Stomach (tissue), 9 donors: Measurements from ENCODE around the gene ARHGAP26. TPM values are rescaled to one million over a fixed set of nuclear protein-coding genes. Genes with fewer than 3 reads are reported as not detected.
A peak's percentile ranks its signal among the peaks of the same experiment; 100 is the strongest.

Experiments
- DNase-seq, 2 donors: peaks; one replicate each; pipeline versions ENCODE4 v3.0.0 to v3.0.0-alpha.2; 2013 to 2019
- H3K27ac ChIP-seq, 5 donors: fragments of 200-600 bp in 4 of 5; sonication (generic) in 4 of 5; one replicate each; pipeline ENCODE4 v1.5.1; 2013 to 2019; ENCODE audit warnings: mild to moderate bottlenecking in 1 of 5, moderate library complexity in 1 of 5
- H3K27me3 ChIP-seq, 3 donors: fragments of 200-600 bp; sonication (generic); one replicate each; pipeline ENCODE4 v1.5.1; 2017 to 2019; ENCODE audit warnings: mixed run types in 1 of 3
- H3K36me3 ChIP-seq, 4 donors: fragments of 200-600 bp; sonication (generic); 1 replicate in 3 of 4; 2 replicates in 1 of 4; pipeline ENCODE4 v1.5.1; 2016 to 2019
- H3K4me1 ChIP-seq, 4 donors: fragments of 200-600 bp; sonication (generic); one replicate each; pipeline ENCODE4 v1.5.1; 2016 to 2019
- H3K4me3 ChIP-seq, 4 donors: fragments of 200-600 bp; sonication (generic) in 3 of 4; one replicate each; pipeline ENCODE4 v1.5.1; 2016 to 2019; ENCODE audit warnings: mild to moderate bottlenecking in 1 of 4
- H3K9me3 ChIP-seq, 4 donors: fragments of 200-600 bp; sonication (generic); one replicate each; pipeline ENCODE4 v1.5.1; 2016 to 2019
- CTCF ChIP-seq, 7 experiments: fragments of 450-650 bp in 4 of 7; fragments of 200-600 bp in 3 of 7; sonication (generic) in 3 of 7; IDR thresholded peaks; one replicate each; pipeline ENCODE4 v1.5.1; 2016 to 2019; ENCODE audit warnings: antibody characterized with exemption in 7 of 7, control low read depth in 2 of 7, mild to moderate bottlenecking in 1 of 7
- EP300 ChIP-seq: sonication (generic); formaldehyde crosslinking; IDR thresholded peaks from one replicate; pipeline ENCODE4 v1.6.1; 2017; ENCODE audit warnings: antibody characterized with exemption
- POLR2A ChIP-seq, 4 donors: fragments of 450-650 bp; IDR thresholded peaks; one replicate each; pipeline ENCODE4 v1.6.1; 2016; ENCODE audit warnings: antibody characterized with exemption in 4 of 4, control low read depth in 2 of 4, mild to moderate bottlenecking in 1 of 4, moderate library complexity in 1 of 4
- POLR2AphosphoS5 ChIP-seq, 3 donors: sonication (generic); formaldehyde crosslinking; IDR thresholded peaks; one replicate each; pipeline ENCODE4 v1.6.1; 2016; ENCODE audit warnings: antibody characterized with exemption in 3 of 3
- WGBS, 5 donors: extraction: QIAGEN DNeasy Blood & Tissue Kit in 3 of 5; methylation state at CpG; one replicate each; pipeline versions ENCODE4 v1.1.5 to v1.1.7; 2013 to 2018; 5-methylcytosine and 5-hydroxymethylcytosine counted together
- intact Hi-C: fragments of 100-400 bp; cut with DNase I; formaldehyde crosslinking; loops from one replicate; pipeline ENCODE4 v1.15.1; 2023; ENCODE audit warnings: low total_unique reads
- polyA plus RNA-seq, 3 donors: library from polyadenylated mRNA; stranded (reverse); fragments of 200-250 nt; gene quantifications; one replicate each; pipeline ENCODE4 v1.2.3, GENCODE V29; 2013
- total RNA-seq, 5 donors: library from RNA; depleted of rRNA; stranded (reverse); fragments of >200 nt; gene quantifications; one replicate each; pipeline versions ENCODE4 v1.1.0 to v1.2.3, GENCODE V29; 2014 to 2016
- donor health status: healthy with polysubstance abuse.
- donor health status: Bipolar disorder and iron deficiency.
- donor health status: healthy.

Gene ARHGAP26
- total and polyA plus RNA-seq, 8 donors, result 4.0 to 115 (median 34.1) TPM

DNA sequence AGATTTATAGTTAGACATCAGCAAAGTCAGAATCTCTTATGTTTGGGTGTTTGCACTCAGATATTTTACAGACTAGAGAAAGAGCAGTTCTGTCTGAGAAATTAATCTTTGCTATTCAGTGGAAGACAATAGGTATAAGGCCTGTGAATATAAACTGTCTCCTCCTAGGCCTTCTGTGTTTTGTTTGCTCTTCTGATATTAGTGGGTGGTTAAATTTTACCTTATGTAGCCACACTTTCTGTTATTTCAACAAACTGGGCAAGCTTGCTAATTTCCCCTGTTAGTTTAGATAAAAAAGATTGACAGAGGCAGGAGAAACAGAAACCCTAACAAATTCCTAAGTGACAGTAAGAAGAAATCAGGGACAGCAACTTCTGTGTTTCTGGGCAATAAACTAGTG is 141.6 kb downstream of the ARHGAP26 start:
- intact Hi-C loops, result no loop called here
- DNase-seq, result no peak
- TF ChIP-seq POLR2AphosphoS5 (IDR thresholded peaks at IDR 0.05) (no peak), POLR2A (IDR thresholded peaks at IDR 0.05) (no peak), EP300 (no peak), CTCF (IDR thresholded peaks at IDR 0.05) (no peak)
- H3K4me1 ChIP-seq, result no peaks in the 10 kb centered on the region
- H3K9me3 ChIP-seq, result no peaks in the 10 kb centered on the region
- H3K27me3 ChIP-seq, result no peaks in the 10 kb centered on the region
- H3K27ac ChIP-seq, result no peak overlapping the region
- H3K36me3 ChIP-seq, result peaks cover 8 to 95% (median 89%) of the 10 kb centered on the region in 4 donors
- H3K4me3 ChIP-seq, result no peak overlapping the region

- WGBS, 5 donors, result 64 to 78% (median 67%) methylated on average over 9 of the region's 9 CpGs
- intact Hi-C loops, result no loop called here
Observed at GRCh38 chr5:142913728-142914338, 143.7 kb downstream of the ARHGAP26 start.

GRCh38 chr5:142915038-142915437 is 144.9 kb downstream of the ARHGAP26 start:
- 94 to 98% (median 96%) methylated on average over 8 of the region's 8 CpGs for WGBS, 5 donors
- H3K27ac ChIP-seq, result no peak overlapping the region

More at GRCh38 chr5:142913728-142914338, 143.7 kb downstream of the ARHGAP26 start:
- no peak for TF ChIP-seq POLR2A (IDR thresholded peaks at IDR 0.05)
- TF ChIP-seq CTCF (IDR thresholded peaks at IDR 0.05), result no peak
- no peak for TF ChIP-seq EP300
- TF ChIP-seq POLR2AphosphoS5 (IDR thresholded peaks at IDR 0.05), result no peak
- peaks cover 6 to 83% (median 75%) of the 10 kb centered on the region in 4 donors for H3K36me3 ChIP-seq
- H3K27ac ChIP-seq, result no peak overlapping the region
- H3K4me1 ChIP-seq, result no peaks in the 10 kb centered on the region
- DNase-seq, result peak in 1 of 2 donors; percentile 55
- H3K9me3 ChIP-seq, result no peaks in the 10 kb centered on the region
- no peak overlapping the region for H3K4me3 ChIP-seq
- H3K27me3 ChIP-seq, result no peaks in the 10 kb centered on the region

DNA sequence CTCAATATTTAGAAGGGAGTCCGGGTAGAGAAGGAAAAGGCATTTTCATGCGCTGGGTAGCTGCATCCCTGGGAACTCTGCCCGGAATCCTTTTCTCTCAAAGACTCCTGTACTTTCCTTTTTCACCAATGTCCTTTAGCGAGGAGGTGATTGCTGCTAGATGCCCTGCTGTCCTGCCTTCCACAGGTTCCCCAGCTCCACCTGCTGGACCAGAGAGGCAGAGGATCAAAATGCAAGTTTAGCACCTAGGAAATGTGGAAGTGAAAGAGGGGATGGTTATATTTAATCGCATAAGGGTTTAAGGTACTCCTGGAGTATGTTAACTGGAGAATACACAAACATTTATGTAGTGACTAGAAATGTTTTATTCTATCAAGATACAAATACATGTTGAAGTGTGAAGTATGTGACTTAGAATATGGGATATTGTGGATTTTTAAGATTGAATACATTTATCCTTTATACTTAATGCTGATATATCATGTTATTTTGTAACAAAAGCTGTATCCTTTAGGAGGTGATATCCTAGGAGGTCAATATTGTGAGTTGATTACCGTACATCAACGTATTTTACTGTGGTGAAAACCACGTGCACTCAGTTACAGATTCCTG is 145.7 kb downstream of the ARHGAP26 start:
- H3K4me3 ChIP-seq, result no peak overlapping the region
- peaks cover 0 to 82% (median 59%) of the 10 kb centered on the region in 4 donors for H3K36me3 ChIP-seq
- no peak overlapping the region for H3K27ac ChIP-seq
- H3K4me1 ChIP-seq, result no peaks in the 10 kb centered on the region
- intact Hi-C loops, result no loop called here
- DNase-seq, result peak; percentile 39 to 73
- 61 to 68% (median 62%) methylated on average over 8 of the region's 8 CpGs for WGBS, 5 donors
- H3K9me3 ChIP-seq, result no peaks in the 10 kb centered on the region
- H3K27me3 ChIP-seq, result no peaks in the 10 kb centered on the region
- TF ChIP-seq POLR2AphosphoS5 (IDR thresholded peaks at IDR 0.05) (no peak), CTCF (IDR thresholded peaks at IDR 0.05) (peak in 2 of 7 experiments; percentile 34 to 47)

More at GRCh38 chr5:142915038-142915437, 144.9 kb downstream of the ARHGAP26 start:
- intact Hi-C loops, result no loop called here
- no peaks in the 10 kb centered on the region for H3K27me3 ChIP-seq
- no peaks in the 10 kb centered on the region for H3K9me3 ChIP-seq
- H3K4me1 ChIP-seq, result no peaks in the 10 kb centered on the region
- no peak overlapping the region for H3K4me3 ChIP-seq
- DNase-seq, result no peak
- H3K36me3 ChIP-seq, result peaks cover 6 to 86% (median 68%) of the 10 kb centered on the region in 4 donors
- no peak for TF ChIP-seq CTCF (IDR thresholded peaks at IDR 0.05)
- no peak for TF ChIP-seq EP300
- no peak for TF ChIP-seq POLR2A (IDR thresholded peaks at IDR 0.05)
- TF ChIP-seq POLR2AphosphoS5 (IDR thresholded peaks at IDR 0.05), result no peak
